GM12873 (cell line): ENCODE data around the gene KLK13.

Experiments
- CTCF ChIP-seq: IDR thresholded peaks from 2 replicates; pipeline ENCODE4 v1.5.1; 2012; ENCODE audit warnings: low read depth, mild to moderate bottlenecking, moderate library complexity, low read length, control low read depth; ENCODE audit not compliant: insufficient read depth; ENCODE audit errors: missing control alignments

KLK13 gene

GRCh38 chr19:51025809-51026553, 38.9 kb downstream of the KLK13 start:
- TF ChIP-seq CTCF: no peak

- no peak for TF ChIP-seq CTCF
Measured at GRCh38 chr19:51025401-51025800, 39.5 kb downstream of the KLK13 start.

- no peak for TF ChIP-seq CTCF
Measured at GRCh38 chr19:51024924-51025323, 40.0 kb downstream of the KLK13 start.

GRCh38 chr19:51023946-51024345, 40.9 kb downstream of the KLK13 start:
- TF ChIP-seq CTCF: no peak

GRCh38 chr19:51022526-51022925, 42.4 kb downstream of the KLK13 start:
- no peak for TF ChIP-seq CTCF

GRCh38 chr19:51020988-51021651, 43.8 kb downstream of the KLK13 start:
- TF ChIP-seq CTCF: peak; percentile 53

GRCh38 chr19:51019544-51019925, 45.4 kb downstream of the KLK13 start, which contains the start of gene KLK10:
KLK10 (minus strand) TSS chr19:51019709; CDS start chr19:51019130, 579 bp downstream.
- no peak for TF ChIP-seq CTCF
